Kidney epithelial cell (primary cell): Measurements from ENCODE around the gene FASTKD3. TPM values are rescaled to one million over a fixed set of nuclear protein-coding genes. Genes with fewer than 3 reads are reported as not detected.

Experiments used
- DNase-seq: peaks from one replicate; pipeline ENCODE4 v3.0.0-alpha.2; 2010; ENCODE audit warnings: low read depth
- H3K27me3 ChIP-seq: 2 replicates; pipeline ENCODE4 v1.6.0; 2011; ENCODE audit warnings: low read length; ENCODE audit not compliant: control insufficient read depth, insufficient read depth
- H3K36me3 ChIP-seq: 2 replicates; pipeline ENCODE4 v1.5.1; 2011; ENCODE audit warnings: low read length; ENCODE audit not compliant: control insufficient read depth, insufficient read depth
- H3K4me3 ChIP-seq: 2 replicates; pipeline ENCODE4 v1.5.1; 2011; ENCODE audit warnings: low read depth, mild to moderate bottlenecking, control low read depth, low read length
- CTCF ChIP-seq: IDR thresholded peaks from 2 replicates; pipeline ENCODE4 v1.5.1; 2011; ENCODE audit warnings: mild to moderate bottlenecking, moderate library complexity, low read length, control low read depth, inconsistent platforms; ENCODE audit not compliant: insufficient read depth, poor library complexity, severe bottlenecking
- total RNA-seq: library from RNA; depleted of rRNA; stranded (reverse); fragments of >200 nt; gene quantifications from 2 replicates; pipeline ENCODE4 v1.2.3, GENCODE V29; 2015

FASTKD3 gene
- total RNA-seq, 1 donor from 2014 or later = 17.0 TPM

- no peak for TF ChIP-seq CTCF
- Histone ChIP-seq H3K36me3 (no peaks in the 10 kb centered on the region), H3K4me3 (no peak overlapping the region), H3K27me3 (peaks cover 9% of the 10 kb centered on the region)
- DNase-seq = no peak
Observed at GRCh38 chr5:7823594-7823993, 45.2 kb downstream of the FASTKD3 start.

- no peak for TF ChIP-seq CTCF
- Histone ChIP-seq H3K27me3 (peaks cover 9% of the 10 kb centered on the region), H3K4me3 (no peak overlapping the region), H3K36me3 (no peaks in the 10 kb centered on the region)
- DNase-seq = no peak
Observed at GRCh38 chr5:7822449-7822848, 46.4 kb downstream of the FASTKD3 start.

GRCh38 chr5:7816535-7816901 is 52.3 kb downstream of the FASTKD3 start:
- TF ChIP-seq CTCF = no peak
- Histone ChIP-seq H3K27me3 (peaks cover 5% of the 10 kb centered on the region), H3K36me3 (no peaks in the 10 kb centered on the region), H3K4me3 (no peak overlapping the region)
- no peak for DNase-seq

- peak; percentile 98 for TF ChIP-seq CTCF
- DNase-seq = no peak
- no peak overlapping the region for H3K4me3 ChIP-seq
- peaks cover 5% of the 10 kb centered on the region for H3K27me3 ChIP-seq
- no peaks in the 10 kb centered on the region for H3K36me3 ChIP-seq
Observed at GRCh38 chr5:7815892-7816534, 52.8 kb downstream of the FASTKD3 start.

GRCh38 chr5:7814816-7815215 is 54.0 kb downstream of the FASTKD3 start:
- DNase-seq = no peak
- H3K36me3 ChIP-seq = no peaks in the 10 kb centered on the region
- no peak for TF ChIP-seq CTCF
- no peak overlapping the region for H3K4me3 ChIP-seq
- peaks cover 5% of the 10 kb centered on the region for H3K27me3 ChIP-seq

GRCh38 chr5:7813576-7813975 is 55.3 kb downstream of the FASTKD3 start:
- Histone ChIP-seq H3K4me3 (no peak overlapping the region), H3K27me3 (peaks cover 5% of the 10 kb centered on the region), H3K36me3 (no peaks in the 10 kb centered on the region)
- no peak for TF ChIP-seq CTCF
- DNase-seq = no peak
